HCT116 (cell line): ENCODE results near the gene DTWD2. TPM values are rescaled to one million over a fixed set of nuclear protein-coding genes. Genes with fewer than 3 reads are reported as not detected.

Experiments
- ATAC-seq: fragments of 200-7000 bp; cut with Tn5 transposase; 2 replicates; pipeline ENCODE4 v1.9.1; 2020; ENCODE audit warnings: mild to moderate bottlenecking, moderate library complexity
- BruUV-seq: library from RNA; stranded (reverse); fragments of 400-500 nt; replicated peaks from 2 replicates; lab custom pipeline; 2021; lab: Mats Ljungman, UMichigan
- CTCF ChIA-PET: fragments of 300-600 bp; sonication (Branson Sonifier 250); formaldehyde crosslinking; loops from one replicate; lab custom pipeline; 2021; ENCODE audit warnings: antibody characterized with exemption; lab: Charles Lee
- POLR2A ChIA-PET: fragments of 300-600, 350-600 bp; sonication (Branson Sonifier 250); formaldehyde crosslinking; loops from one replicate; lab custom pipeline; 2021; ENCODE audit warnings: antibody characterized with exemption; lab: Charles Lee
- RAD21 ChIA-PET, 2 experiments: fragments of 300-600 bp; sonication (Branson Sonifier 250); formaldehyde crosslinking; loops; one replicate each; lab custom pipeline; 2023; ENCODE audit warnings: low total read pairs in 2 of 2; ENCODE audit not compliant: uncharacterized antibody in 2 of 2, unreplicated experiment in 2 of 2, low non-redundant PET in 1 of 2; lab: Charles Lee
- DNase-seq: peaks from one replicate; pipeline ENCODE4 v3.0.0-alpha.2; 2010; ENCODE audit warnings: low read depth, low spot score
- H2AFZ ChIP-seq: fragments of 200-600 bp; shearing (Covaris generic), sonication (generic); 2 replicates; pipeline ENCODE4 v1.6.1; 2017; ENCODE audit warnings: low read depth, mixed run types, mixed read lengths, antibody characterized with exemption, low read length; ENCODE audit not compliant: poor library complexity, severe bottlenecking
- H3K27ac ChIP-seq: 2 replicates; pipeline ENCODE4 v1.5.1; 2012; ENCODE audit warnings: low read depth, low read length
- H3K27me3 ChIP-seq: fragments of 200-600 bp; sonication (generic); 2 replicates; pipeline ENCODE4 v1.6.1; 2016; ENCODE audit warnings: mixed run types, low read length, mixed read lengths; ENCODE audit not compliant: insufficient read depth
- H3K36me3 ChIP-seq, 2 experiments: fragments of 200-500 bp in 1 of 2; fragments of 200-600 bp in 1 of 2; sonication (Bioruptor generic) in 1 of 2; sonication (generic) in 1 of 2; 2 replicates each; pipeline versions ENCODE4 v1.5.1 to v1.6.1; 2014 to 2016; ENCODE audit warnings: low read length in 2 of 2, inconsistent platforms in 1 of 2, mixed read lengths in 1 of 2, mixed run types in 1 of 2; ENCODE audit not compliant: insufficient read depth in 2 of 2, control insufficient read depth in 1 of 2
- H3K4me1 ChIP-seq, 2 experiments: fragments of 200-600 bp in 1 of 2; sonication (generic) in 1 of 2; 2 replicates each; pipeline versions ENCODE4 v1.5.1 to v1.6.1; 2012 to 2017; ENCODE audit warnings: low read length in 2 of 2, inconsistent platforms in 1 of 2, mild to moderate bottlenecking in 1 of 2, mixed read lengths in 1 of 2, mixed run types in 1 of 2, moderate library complexity in 1 of 2; ENCODE audit not compliant: insufficient read depth in 2 of 2, control insufficient read depth in 1 of 2
- H3K4me2 ChIP-seq: fragments of 200-600 bp; sonication (generic); 2 replicates; pipeline ENCODE4 v1.6.1; 2017; ENCODE audit warnings: mixed run types, low read length, mixed read lengths
- H3K4me3 ChIP-seq, 2 experiments: fragments of 200-600 bp in 1 of 2; sonication (generic) in 1 of 2; replicated peaks in 1 of 2; 2 replicates each; pipeline ENCODE4 v1.5.1; 2011 to 2016; ENCODE audit warnings: low read length in 2 of 2, control low read depth in 1 of 2, low read depth in 1 of 2, mild to moderate bottlenecking in 1 of 2, mixed read lengths in 1 of 2, mixed run types in 1 of 2
- H3K79me2 ChIP-seq: fragments of 200-600 bp; sonication (generic); 2 replicates; pipeline ENCODE4 v1.6.1; 2017; ENCODE audit warnings: mild to moderate bottlenecking, mixed run types, low read length, moderate library complexity, mixed read lengths; ENCODE audit not compliant: insufficient read depth
- H3K9ac ChIP-seq: fragments of 200-600 bp; sonication (generic); 2 replicates; pipeline ENCODE4 v1.6.1; 2016; ENCODE audit warnings: low read length, mixed read lengths
- H3K9me2 ChIP-seq: fragments of 200-600 bp; sonication (generic), shearing (Covaris generic); 2 replicates; pipeline ENCODE4 v1.6.1; 2017; ENCODE audit warnings: mixed run types, mild to moderate bottlenecking, moderate library complexity; ENCODE audit not compliant: insufficient read depth
- H3K9me3 ChIP-seq, 2 experiments: fragments of 200-500 bp in 1 of 2; fragments of 200-600 bp in 1 of 2; sonication (Bioruptor generic) in 1 of 2; sonication (generic) in 1 of 2; 2 replicates each; pipeline ENCODE4 v1.6.1; 2014 to 2017; ENCODE audit warnings: low read length in 2 of 2, mixed read lengths in 2 of 2, inconsistent platforms in 1 of 2, low read depth in 1 of 2, mild to moderate bottlenecking in 1 of 2, mixed run types in 1 of 2, moderate library complexity in 1 of 2; ENCODE audit not compliant: control insufficient read depth in 1 of 2, insufficient read depth in 1 of 2
- H4K20me1 ChIP-seq: fragments of 200-600 bp; sonication (generic), shearing (Covaris generic); 2 replicates; pipeline ENCODE4 v1.6.1; 2017; ENCODE audit warnings: mixed run types, mild to moderate bottlenecking, moderate library complexity; ENCODE audit not compliant: insufficient read depth
- CBX3 ChIP-seq: IDR thresholded peaks from 2 replicates; pipeline ENCODE4 v1.6.1; 2012; ENCODE audit warnings: low read depth
- CEBPB ChIP-seq: IDR thresholded peaks from 2 replicates; pipeline ENCODE4 v1.6.1; 2012; ENCODE audit warnings: low read depth
- CTCF ChIP-seq, 3 experiments: fragments of 200-600 bp in 1 of 3; sonication (generic) in 1 of 3; IDR thresholded peaks in 2 of 3; conservative IDR thresholded peaks in 1 of 3; 2 replicates each; pipeline ENCODE4 v1.5.1; 2012 to 2017; ENCODE audit warnings: low read depth in 2 of 3, low read length in 2 of 3, antibody characterized with exemption in 1 of 3, borderline replicate concordance in 1 of 3, control low read depth in 1 of 3, mild to moderate bottlenecking in 1 of 3, mixed read lengths in 1 of 3, mixed run types in 1 of 3, moderate library complexity in 1 of 3; ENCODE audit not compliant: insufficient read depth in 1 of 3
- EGR1 ChIP-seq: IDR thresholded peaks from 2 replicates; pipeline ENCODE4 v1.6.1; 2012; ENCODE audit warnings: low read depth
- ELF1 ChIP-seq: IDR thresholded peaks from 2 replicates; pipeline ENCODE4 v1.6.1; 2012; ENCODE audit warnings: low read depth, borderline replicate concordance
- EZH2 ChIP-seq: fragments of 200-600 bp; sonication (generic); IDR thresholded peaks from 2 replicates; pipeline ENCODE4 v1.6.1; 2017; ENCODE audit warnings: antibody characterized with exemption, mixed run types
- EZH2phosphoT487 ChIP-seq: fragments of 200-600 bp; IDR thresholded peaks from 2 replicates; pipeline ENCODE4 v1.6.1; 2018; ENCODE audit warnings: antibody characterized with exemption, borderline replicate concordance
- FOSL1 ChIP-seq: IDR thresholded peaks from 2 replicates; pipeline ENCODE4 v1.6.1; 2012; ENCODE audit warnings: low read depth
- JUND ChIP-seq: IDR thresholded peaks from 2 replicates; pipeline ENCODE4 v1.6.1; 2012
- MAX ChIP-seq: IDR thresholded peaks from 2 replicates; pipeline ENCODE4 v1.6.1; 2012
- POLR2A ChIP-seq: IDR thresholded peaks from 2 replicates; pipeline ENCODE4 v1.7.0; 2011; ENCODE audit warnings: borderline replicate concordance; ENCODE audit not compliant: insufficient read depth, insufficient read length; ENCODE audit errors: extremely low read depth
- POLR2AphosphoS5 ChIP-seq: IDR thresholded peaks from 2 replicates; pipeline ENCODE4 v1.6.1; 2011; ENCODE audit warnings: mild to moderate bottlenecking, low read depth, low read length, moderate library complexity
- RAD21 ChIP-seq: IDR thresholded peaks from 2 replicates; pipeline ENCODE4 v1.6.1; 2012; ENCODE audit warnings: low read depth, mild to moderate bottlenecking
- REST ChIP-seq: IDR thresholded peaks from 2 replicates; pipeline ENCODE4 v1.6.1; 2012; ENCODE audit warnings: low read depth
- SP1 ChIP-seq: IDR thresholded peaks from 2 replicates; pipeline ENCODE4 v1.6.1; 2012; ENCODE audit warnings: low read depth
- TCF7L2 ChIP-seq: IDR thresholded peaks from 2 replicates; pipeline ENCODE4 v1.7.0; 2011; ENCODE audit warnings: borderline replicate concordance, inconsistent platforms; ENCODE audit not compliant: insufficient read depth, insufficient read length; ENCODE audit errors: extremely low read depth
- YY1 ChIP-seq: IDR thresholded peaks from 2 replicates; pipeline ENCODE4 v1.6.1; 2011; ENCODE audit warnings: low read length, low read depth, moderate library complexity, mild to moderate bottlenecking; ENCODE audit not compliant: insufficient replicate concordance; ENCODE audit errors: extremely low read depth
- ZBTB33 ChIP-seq: IDR thresholded peaks from 2 replicates; pipeline ENCODE4 v1.6.1; 2011; ENCODE audit warnings: mild to moderate bottlenecking, low read length, moderate library complexity; ENCODE audit not compliant: insufficient replicate concordance; ENCODE audit errors: extremely low read depth
- ZFX ChIP-seq: fragments of 450-650 bp; IDR thresholded peaks from 2 replicates; pipeline ENCODE4 v1.6.1; 2017
- ZNF274 ChIP-seq: fragments of 200-500 bp; sonication (Bioruptor generic); IDR thresholded peaks from 2 replicates; pipeline ENCODE4 v1.6.1; 2014; ENCODE audit warnings: mild to moderate bottlenecking, low read depth, low read length, inconsistent platforms
- intact Hi-C: fragments of 100-400 bp; cut with micrococcal nuclease; formaldehyde crosslinking; loops from 2 replicates; pipeline ENCODE4 v1.10.0; 2022
- total RNA-seq: library from RNA; stranded (reverse); gene quantifications from one replicate; pipeline ENCODE4 v1.2.1, GENCODE V29; 2021; ENCODE audit not compliant: unreplicated experiment

Gene DTWD2
- total RNA-seq, 1 experiment from 2014 or later: 5.2 TPM

- TF ChIP-seq EZH2: no peak
- TF ChIP-seq EZH2phosphoT487: no peak
- TF ChIP-seq ZFX: no peak
- TF ChIP-seq ZBTB33: no peak
- TF ChIP-seq, all 23 proteins: peak for 0
These were observed 56.8 kb downstream of the DTWD2 start (continued) for GRCh38 chr5:118931564-118931963.

- H2AFZ ChIP-seq: no peak overlapping the region
- POLR2A ChIA-PET: no interaction called here
- H3K9me3 ChIP-seq: no peaks in the 10 kb centered on the region
- RAD21 ChIA-PET: no interaction called here
- H3K79me2 ChIP-seq: no peaks in the 10 kb centered on the region
- TF ChIP-seq TCF7L2 (no peak), CBX3 (no peak), ELF1 (no peak), CTCF (IDR thresholded peaks at IDR 0.05 in 2 of 3, conservative IDR thresholded peaks at IDR 0.05 in 1 of 3; ENCODE audit: borderline replicate concordance in 1 of 3, insufficient read depth in 1 of 3, low read depth in 2 of 3, low read length in 2 of 3) (no peak), POLR2AphosphoS5 (no peak), REST (no peak), ZNF274 (no peak), EZH2 (no peak), MAX (no peak), SP1 (no peak), FOSL1 (no peak), RAD21 (no peak), CEBPB (no peak), POLR2A (no peak), YY1 (no peak), EGR1 (no peak), JUND (no peak)
- intact Hi-C loops: no loop called here
- H3K9me2 ChIP-seq: no peaks in the 10 kb centered on the region
- no peak overlapping the region for H3K4me3 ChIP-seq
- H3K27ac ChIP-seq: no peak overlapping the region
- no peaks in the 10 kb centered on the region for H3K4me1 ChIP-seq
- H3K4me2 ChIP-seq: no peak overlapping the region
- no peak overlapping the region for H3K9ac ChIP-seq
- no peaks in the 10 kb centered on the region for H3K27me3 ChIP-seq
- ATAC-seq (no peak), DNase-seq (no peak)
- CTCF ChIA-PET: no interaction called here
- no TSS peak for BruUV-seq
- no peaks in the 10 kb centered on the region for H3K36me3 ChIP-seq
- no peaks in the 10 kb centered on the region for H4K20me1 ChIP-seq
These were observed 64.3 kb downstream of the DTWD2 start for GRCh38 chr5:118924006-118924389.
